Subcutaneous adipose tissue (tissue), 4 donors: ENCODE results near the gene C6orf141. TPM values are rescaled to one million over a fixed set of nuclear protein-coding genes. Genes with fewer than 3 reads are reported as not detected.

Source experiments
- CTCF ChIP-seq: fragments of 450-650 bp; IDR thresholded peaks from one replicate; pipeline ENCODE4 v1.5.1; 2016; ENCODE audit warnings: low read depth, mild to moderate bottlenecking, control low read depth, antibody characterized with exemption, moderate library complexity
- total RNA-seq, 4 donors: library from RNA; depleted of rRNA; stranded (reverse); fragments of >200 nt; gene quantifications; one replicate each; pipeline ENCODE4 v1.1.0, GENCODE V29; 2016

C6orf141 gene
- total RNA-seq, 4 donors from 2014 or later, result 1.9 to 14.7 (median 5.7) TPM

- TF ChIP-seq CTCF, result no peak
These were observed 29.2 kb downstream of the C6orf141 start for GRCh38 chr6:49579649-49580048.

GRCh38 chr6:49582529-49582928 is 32.1 kb downstream of the C6orf141 start:
- no peak for TF ChIP-seq CTCF

Other genes with a start within 250 kb of the C6orf141 start
- gene MMUT, start 87.4 kb upstream of the C6orf141 start, total RNA-seq, result 10 to 100 TPM; 18.7 to 30.5 (median 23.6) TPM
- 10 to 100 TPM in 1 of 4 donors, 1 to 10 TPM in 3; 2.6 to 12.2 (median 5.8) TPM for gene CENPQ, start 87.3 kb upstream of the C6orf141 start, total RNA-seq
- not detected for gene GLYATL3, start 50.7 kb upstream of the C6orf141 start, total RNA-seq
- not detected for gene RHAG, start 86.2 kb downstream of the C6orf141 start, total RNA-seq
- gene CRISP2, start 162.9 kb downstream of the C6orf141 start, total RNA-seq, result not detected
- not detected for gene CRISP3, start 193.7 kb downstream of the C6orf141 start, total RNA-seq
- not detected for gene PGK2, start 236.6 kb downstream of the C6orf141 start, total RNA-seq